Liver (tissue), 3 donors: ENCODE data around the gene USP40.

Source experiments
- ATF3 ChIP-seq: IDR thresholded peaks from 2 replicates; pipeline ENCODE4 v1.6.1; 2016; ENCODE audit warnings: antibody characterized with exemption
- CTCF ChIP-seq: fragments of 150-350 bp; IDR thresholded peaks from 2 replicates; pipeline ENCODE4 v1.5.1; 2017; ENCODE audit warnings: improper control_type of control experiment, low read depth, low read length; ENCODE audit not compliant: missing input control
- GABPA ChIP-seq, 2 donors: IDR thresholded peaks in 1 of 2; conservative IDR thresholded peaks in 1 of 2; 2 replicates each; pipeline ENCODE4 v1.6.1; 2016; ENCODE audit warnings: antibody characterized with exemption in 2 of 2, mild to moderate bottlenecking in 1 of 2, moderate library complexity in 1 of 2
- JUND ChIP-seq, 2 donors: IDR thresholded peaks; 2 replicates each; pipeline ENCODE4 v1.6.1; 2016; ENCODE audit warnings: antibody characterized with exemption in 2 of 2
- REST ChIP-seq: IDR thresholded peaks from 2 replicates; pipeline ENCODE4 v1.6.1; 2016; ENCODE audit warnings: antibody characterized with exemption, mild to moderate bottlenecking
- SP1 ChIP-seq: IDR thresholded peaks from 2 replicates; pipeline ENCODE4 v1.6.1; 2018; ENCODE audit warnings: antibody characterized with exemption, mild to moderate bottlenecking
- TAF1 ChIP-seq: conservative IDR thresholded peaks from 2 replicates; pipeline ENCODE4 v1.6.1; 2016; ENCODE audit warnings: antibody characterized with exemption, mild to moderate bottlenecking
- ZBTB33 ChIP-seq: IDR thresholded peaks from 2 replicates; pipeline ENCODE4 v1.6.1; 2016; ENCODE audit warnings: antibody characterized with exemption
- donor health status: healthy.
- donor health status: healthy.

GRCh38 chr2:233436191-233436581 is 130.4 kb downstream of the USP40 start:
- TF ChIP-seq CTCF = no peak
- no peak for TF ChIP-seq TAF1
- TF ChIP-seq ZBTB33 = no peak
- no peak for TF ChIP-seq JUND (IDR thresholded peaks at IDR 0.05)
- TF ChIP-seq SP1 = no peak
- TF ChIP-seq GABPA (IDR thresholded peaks at IDR 0.05 in 1 of 2, conservative IDR thresholded peaks at IDR 0.05 in 1 of 2) = no peak
- TF ChIP-seq ATF3 = no peak
- no peak for TF ChIP-seq REST
